Stimulated activated CD8-positive, alpha-beta memory T cell treated with anti-CD3 and anti-CD28 coated beads, Interleukin-7, amount 100 ng/mL, for 48 hours (primary cell): ENCODE measurements around the gene TGFBR3.

ENCODE experiments used
- DNase-seq, 2 donors: peaks; one replicate each; pipeline ENCODE4 v3.0.0-alpha.2; 2020; ENCODE audit warnings: low read depth in 1 of 2; ENCODE audit errors: extremely low read depth in 1 of 2

Gene TGFBR3

GRCh38 chr1:91718877-91719276 lies 167.1 kb downstream of the TGFBR3 start:
- DNase-seq = no peak

- DNase-seq = no peak
Measured at GRCh38 chr1:91718368-91718767, 167.6 kb downstream of the TGFBR3 start.

DNA sequence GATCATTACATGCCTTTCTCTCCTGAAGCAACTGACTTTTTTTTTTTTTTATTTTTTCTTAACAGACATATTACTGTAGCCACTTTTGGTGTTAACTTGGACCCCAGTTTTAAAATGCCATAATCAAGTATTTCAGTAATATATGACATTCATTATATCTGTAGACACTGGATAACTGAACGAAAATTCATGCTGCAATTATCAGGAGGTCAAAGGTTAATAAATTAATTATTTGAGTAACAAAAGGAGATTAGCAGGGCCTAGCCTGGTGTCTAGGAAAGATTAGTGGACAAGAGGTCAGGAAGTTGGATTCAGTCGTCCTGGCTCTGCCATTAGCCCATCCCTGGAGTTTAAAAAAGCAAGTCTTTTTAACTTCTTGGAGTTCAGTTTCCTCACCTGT lies 168.1 kb downstream of the TGFBR3 start:
- DNase-seq = no peak

- no peak for DNase-seq
Measured at GRCh38 chr1:91716339-91716738, 169.6 kb downstream of the TGFBR3 start.

DNA sequence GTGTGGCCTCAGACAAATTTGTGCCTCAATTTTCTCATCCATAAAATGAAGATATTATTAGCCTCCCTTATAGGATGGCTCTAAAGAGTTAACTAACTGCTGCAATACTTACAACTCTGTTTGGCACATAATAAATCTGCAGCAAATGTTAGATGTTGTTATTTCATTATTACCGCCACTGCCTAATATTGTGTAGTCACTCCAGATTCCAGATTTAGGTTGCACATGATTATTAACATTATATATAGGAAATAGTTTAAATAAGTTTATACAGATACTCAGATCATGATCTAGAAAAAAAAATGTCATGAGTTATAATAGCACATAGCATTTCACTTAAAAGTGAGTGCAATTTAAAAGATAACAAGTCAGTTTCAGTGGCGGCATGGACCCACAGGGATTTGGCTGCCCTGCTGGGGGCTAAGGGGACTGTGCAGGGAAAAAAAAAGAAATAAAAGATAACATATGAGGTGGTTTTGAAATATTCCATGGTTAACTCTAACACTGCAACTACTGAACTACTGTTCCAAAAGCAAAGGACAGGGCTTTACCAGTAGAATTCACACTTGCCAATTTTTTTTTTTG lies 170.4 kb downstream of the TGFBR3 start:
- DNase-seq = no peak

- no peak for DNase-seq
Measured at GRCh38 chr1:91714867-91715381, 171.0 kb downstream of the TGFBR3 start.

DNA sequence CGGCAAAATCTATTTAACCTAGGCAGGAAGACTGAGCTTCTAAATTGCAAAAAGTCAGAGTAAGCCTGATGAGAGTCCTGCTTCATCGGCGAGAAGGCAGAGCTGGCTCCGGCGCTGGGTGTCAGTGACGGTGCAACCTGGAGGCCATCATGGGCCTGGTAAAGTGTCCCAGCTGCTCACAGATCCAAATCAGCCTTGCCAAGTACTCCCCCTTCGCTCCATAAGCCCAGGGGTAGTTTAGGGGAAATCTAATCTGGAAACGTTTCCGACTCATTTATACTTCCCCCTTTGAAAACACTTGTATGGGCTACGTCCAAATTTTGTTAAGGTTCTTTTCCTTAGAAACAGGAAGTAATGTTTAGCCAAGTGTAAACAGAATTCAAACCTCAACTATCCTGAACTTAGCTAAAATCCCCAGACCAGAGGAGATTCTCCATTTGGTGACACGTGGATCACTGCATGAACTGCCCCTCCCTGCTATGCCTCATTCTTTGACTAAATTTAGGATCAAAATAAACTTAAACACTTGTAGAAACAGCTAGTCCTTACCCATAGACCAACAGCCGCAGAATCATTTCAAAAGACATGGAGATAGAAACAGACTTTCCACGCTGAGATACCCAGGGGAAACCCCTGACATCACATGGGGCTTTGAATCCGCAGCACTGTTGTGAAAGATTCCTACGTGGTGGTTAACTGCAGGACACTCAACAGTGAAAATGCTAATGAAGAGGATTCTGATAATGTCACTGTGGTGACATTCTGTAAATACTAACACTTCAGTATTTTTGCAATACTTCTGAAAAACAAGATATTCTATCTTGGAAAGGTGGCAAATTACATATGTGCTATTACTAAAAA lies 172.7 kb downstream of the TGFBR3 start:
- peak in 1 of 2 donors; percentile 49 for DNase-seq

- DNase-seq = no peak
Measured at GRCh38 chr1:91712393-91712792, 173.6 kb downstream of the TGFBR3 start.

DNA sequence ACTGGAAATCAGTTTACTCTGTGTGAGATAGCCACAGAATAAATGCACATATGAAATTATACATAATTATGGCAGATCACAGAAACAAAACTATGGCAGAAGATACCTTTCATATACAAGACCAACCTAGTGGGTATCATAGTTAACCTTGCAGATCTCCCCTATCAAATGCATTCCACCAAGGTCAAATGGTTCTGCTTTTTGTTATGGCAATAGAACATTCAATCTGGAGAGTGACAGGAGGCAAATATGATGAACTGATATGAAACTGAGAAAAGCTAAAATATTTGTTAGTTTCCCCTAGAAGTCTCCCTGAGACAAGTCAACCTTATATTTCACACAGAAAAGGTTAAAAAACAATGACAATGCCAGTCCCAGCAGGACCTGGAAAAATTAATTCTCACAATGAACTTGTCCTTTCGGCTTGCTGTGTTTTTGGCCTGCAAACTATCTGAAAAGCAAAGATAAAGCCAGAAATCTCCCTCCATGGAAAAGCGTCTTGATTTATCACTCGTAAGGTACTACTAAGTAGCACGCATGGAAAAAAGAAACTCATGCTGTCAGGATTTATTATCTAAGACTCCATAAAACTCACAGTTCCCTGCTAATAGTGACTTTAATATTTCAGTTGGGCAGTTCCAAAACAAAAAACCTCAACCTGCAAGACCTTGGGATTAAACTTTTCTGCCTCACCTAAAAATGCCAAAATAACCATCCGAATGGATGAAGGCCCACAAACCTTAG lies 174.3 kb downstream of the TGFBR3 start:
- DNase-seq = no peak

DNA sequence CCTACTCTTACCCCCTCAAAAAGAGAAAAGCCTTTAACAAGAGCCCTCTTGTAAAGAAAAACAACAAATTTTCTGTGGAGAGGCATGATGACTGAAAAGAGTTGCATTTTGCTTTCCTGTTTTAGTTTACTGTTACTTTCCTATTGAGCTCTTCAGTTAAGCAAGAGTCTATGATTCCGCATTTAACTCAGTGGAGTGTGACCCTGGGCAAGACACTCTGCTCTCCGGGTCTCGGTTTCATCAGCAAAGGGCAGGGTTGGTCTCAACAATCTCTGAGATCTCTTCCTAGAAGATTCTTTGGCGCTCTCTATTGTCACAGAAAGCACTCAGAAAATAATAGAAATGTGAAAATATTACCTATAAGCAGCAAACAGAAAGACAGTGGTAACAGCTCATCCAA lies 175.7 kb downstream of the TGFBR3 start:
- no peak for DNase-seq

GRCh38 chr1:91708691-91709090 lies 177.3 kb downstream of the TGFBR3 start:
- DNase-seq = no peak

- DNase-seq = no peak
Measured at GRCh38 chr1:91707890-91708218, 178.1 kb downstream of the TGFBR3 start.

GRCh38 chr1:91707114-91707889 lies 178.6 kb downstream of the TGFBR3 start:
- no peak for DNase-seq

- no peak for DNase-seq
Measured at GRCh38 chr1:91706140-91706957, 179.6 kb downstream of the TGFBR3 start.

DNA sequence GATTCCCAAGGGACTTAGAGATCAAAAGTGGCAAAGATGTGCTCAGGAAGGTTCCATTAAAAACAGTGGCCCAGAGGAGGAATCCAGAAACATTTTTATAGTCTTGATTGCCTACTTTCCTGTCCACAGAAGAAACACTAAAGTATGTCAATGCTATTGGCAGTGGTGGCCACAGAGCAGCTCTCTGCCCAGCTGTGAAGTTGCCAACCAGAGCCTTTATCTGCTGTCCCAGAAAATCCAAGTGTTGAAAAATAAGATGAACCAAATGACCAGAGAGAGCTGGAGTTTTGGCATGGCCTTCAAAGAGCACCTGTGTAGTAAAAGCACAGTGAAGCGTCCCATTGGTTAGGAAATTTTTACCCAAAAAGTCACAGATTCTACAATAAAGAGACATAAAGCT lies 181.2 kb downstream of the TGFBR3 start:
- DNase-seq = no peak

GRCh38 chr1:91703095-91703494 lies 182.9 kb downstream of the TGFBR3 start:
- DNase-seq = no peak

GRCh38 chr1:91701472-91701869 lies 184.5 kb downstream of the TGFBR3 start:
- DNase-seq = no peak

DNA sequence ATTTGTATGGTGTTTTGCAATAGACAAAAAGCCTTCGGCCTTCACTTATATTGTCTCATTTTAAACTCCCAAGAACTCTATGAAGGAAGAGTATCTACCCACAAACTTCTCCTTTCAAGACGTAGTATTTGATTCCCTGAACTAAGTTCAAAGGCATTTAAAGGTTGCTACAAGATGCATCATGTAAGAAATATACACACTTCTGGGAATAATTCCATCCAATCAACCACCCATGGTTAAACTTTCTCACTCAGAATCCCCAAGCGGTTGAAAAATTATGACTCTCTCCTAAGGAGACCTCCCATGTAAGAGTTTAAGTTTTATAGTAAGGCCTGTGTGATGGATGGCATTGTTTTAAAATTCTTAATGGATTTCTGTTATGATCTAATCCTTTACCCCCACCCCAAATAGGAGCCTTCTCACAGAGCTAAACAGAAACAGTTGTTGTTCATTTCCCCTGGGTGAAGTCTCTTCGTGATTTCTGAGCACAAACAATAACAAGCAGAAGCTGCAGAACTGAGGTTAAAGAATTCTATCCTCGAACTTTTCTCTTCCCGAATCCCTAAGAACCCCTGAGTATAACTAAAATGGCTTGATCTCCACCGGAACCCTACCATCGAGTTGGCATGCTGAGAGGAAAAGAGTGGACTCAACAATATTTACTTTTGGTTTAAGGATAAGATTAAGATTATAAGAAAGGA lies 185.0 kb downstream of the TGFBR3 start:
- no peak for DNase-seq

GRCh38 chr1:91700332-91700731 lies 185.6 kb downstream of the TGFBR3 start:
- no peak for DNase-seq
